Neural cell (in vitro differentiated cells): Measurements from ENCODE around the gene RFC3. TPM values are rescaled to one million over a fixed set of nuclear protein-coding genes. Genes with fewer than 3 reads are reported as not detected.

Source experiments
- H2AFZ ChIP-seq: fragments of 200-600, 300-800 bp; sonication (generic), shearing (Covaris generic); 2 replicates; pipeline ENCODE4 v1.6.0; 2014; ENCODE audit warnings: low read depth, mild to moderate bottlenecking, antibody characterized with exemption, low read length, moderate library complexity
- H3F3A ChIP-seq: fragments of 200-600 bp; shearing (Covaris generic); 2 replicates; pipeline ENCODE4 v1.6.1; 2016; ENCODE audit warnings: mild to moderate bottlenecking, moderate library complexity, mixed read lengths, antibody characterized with exemption, low read length; ENCODE audit not compliant: insufficient read depth, poor library complexity, severe bottlenecking
- H3K27ac ChIP-seq: fragments of 200-600, 300-800 bp; sonication (generic), shearing (Covaris generic); 2 replicates; pipeline ENCODE4 v1.5.1; 2014; ENCODE audit warnings: mild to moderate bottlenecking, low read length, moderate library complexity
- H3K27me3 ChIP-seq: fragments of 300-800, 200-600 bp; sonication (generic), shearing (Covaris generic); 2 replicates; pipeline ENCODE4 v1.6.0; 2014; ENCODE audit warnings: mild to moderate bottlenecking, low read depth, low read length, moderate library complexity; ENCODE audit not compliant: insufficient read depth
- H3K36me3 ChIP-seq: fragments of 300-800, 200-600 bp; sonication (generic), shearing (Covaris generic); 2 replicates; pipeline ENCODE4 v1.5.1; 2014; ENCODE audit warnings: mild to moderate bottlenecking, antibody characterized with exemption, low read length, moderate library complexity; ENCODE audit not compliant: insufficient read depth
- H3K4me2 ChIP-seq: fragments of 300-800, 200-600 bp; sonication (generic), shearing (Covaris generic); 2 replicates; pipeline ENCODE4 v1.6.0; 2014; ENCODE audit warnings: mild to moderate bottlenecking, low read length
- H3K4me3 ChIP-seq: fragments of 300-800, 200-600 bp; sonication (generic), shearing (Covaris generic); 2 replicates; pipeline ENCODE4 v1.5.1; 2014; ENCODE audit warnings: mild to moderate bottlenecking, low read length, moderate library complexity
- H3K79me2 ChIP-seq: fragments of 200-600 bp; shearing (Covaris generic); replicated peaks from 2 replicates; pipeline ENCODE4 v1.6.0; 2014; ENCODE audit warnings: mild to moderate bottlenecking, low read length, moderate library complexity; ENCODE audit not compliant: insufficient read depth
- H3K9ac ChIP-seq: fragments of 300-800, 200-600 bp; sonication (generic), shearing (Covaris generic); 2 replicates; pipeline ENCODE4 v1.6.1; 2016; ENCODE audit warnings: mild to moderate bottlenecking, low read length, mixed read lengths
- H3K9me2 ChIP-seq: fragments of 200-600 bp; shearing (Covaris generic); 2 replicates; pipeline ENCODE4 v1.6.1; 2016; ENCODE audit warnings: mild to moderate bottlenecking, low read length, mixed read lengths; ENCODE audit not compliant: insufficient read depth
- H3K9me3 ChIP-seq: fragments of 200-600, 300-800 bp; sonication (generic), shearing (Covaris generic); 2 replicates; pipeline ENCODE4 v1.6.1; 2016; ENCODE audit warnings: mild to moderate bottlenecking, mixed run types, low read length, moderate library complexity, mixed read lengths
- H4K20me1 ChIP-seq: fragments of 200-600 bp; shearing (Covaris generic); 2 replicates; pipeline ENCODE4 v1.6.1; 2016; ENCODE audit warnings: mild to moderate bottlenecking, mixed run types; ENCODE audit not compliant: insufficient read depth
- EP300 ChIP-seq: fragments of 450-650 bp; conservative IDR thresholded peaks from 2 replicates; pipeline ENCODE4 v1.6.1; 2014; ENCODE audit warnings: antibody characterized with exemption, mild to moderate bottlenecking, moderate library complexity; ENCODE audit not compliant: poor library complexity, severe bottlenecking
- EZH2 ChIP-seq: fragments of 200-600, 300-800 bp; shearing (Covaris generic), sonication (generic); IDR thresholded peaks from 2 replicates; pipeline ENCODE4 v1.6.1; 2014; ENCODE audit warnings: antibody characterized with exemption, low read length, borderline replicate concordance, mild to moderate bottlenecking; ENCODE audit not compliant: insufficient read depth, poor library complexity, severe bottlenecking
- MXI1 ChIP-seq: fragments of 450-650 bp; conservative IDR thresholded peaks from 2 replicates; pipeline ENCODE4 v1.6.1; 2014; ENCODE audit warnings: antibody characterized with exemption, mild to moderate bottlenecking; ENCODE audit not compliant: poor library complexity, severe bottlenecking
- POLR2AphosphoS5 ChIP-seq: IDR thresholded peaks from 2 replicates; pipeline ENCODE4 v1.6.1; 2012
- RAD21 ChIP-seq: fragments of 450-650 bp; conservative IDR thresholded peaks from 2 replicates; pipeline ENCODE4 v1.6.1; 2014; ENCODE audit warnings: antibody characterized with exemption, mild to moderate bottlenecking, moderate library complexity
- REST ChIP-seq: IDR thresholded peaks from 2 replicates; pipeline ENCODE4 v1.6.1; 2012; ENCODE audit warnings: borderline replicate concordance
- SMC3 ChIP-seq: fragments of 450-650 bp; conservative IDR thresholded peaks from 2 replicates; pipeline ENCODE4 v1.6.1; 2014; ENCODE audit warnings: antibody characterized with exemption, mild to moderate bottlenecking, moderate library complexity; ENCODE audit not compliant: poor library complexity
- TAF1 ChIP-seq: IDR thresholded peaks from 2 replicates; pipeline ENCODE4 v1.6.1; 2012; ENCODE audit warnings: low read depth
- polyA plus RNA-seq: library from polyadenylated mRNA; depleted of rRNA; stranded (reverse); fragments of >200 nt; gene quantifications from 2 replicates; pipeline ENCODE4 v1.2.3, GENCODE V29; 2014
- TF ChIP-seq, protein P1 (sequence below): fragments of 450-650 bp; IDR thresholded peaks from 2 replicates; pipeline ENCODE4 v1.5.1; 2014; ENCODE audit warnings: antibody characterized with exemption, mild to moderate bottlenecking, moderate library complexity; ENCODE audit not compliant: poor library complexity, severe bottlenecking

RFC3 gene
- polyA plus RNA-seq, 1 donor from 2014 or later: 13.8 TPM

GRCh38 chr13:33789739-33790138 is 28.2 kb upstream of the RFC3 start (continued):
- TF ChIP-seq EP300 (no peak), TAF1 (no peak), SMC3 (no peak), POLR2AphosphoS5 (no peak)

DNA sequence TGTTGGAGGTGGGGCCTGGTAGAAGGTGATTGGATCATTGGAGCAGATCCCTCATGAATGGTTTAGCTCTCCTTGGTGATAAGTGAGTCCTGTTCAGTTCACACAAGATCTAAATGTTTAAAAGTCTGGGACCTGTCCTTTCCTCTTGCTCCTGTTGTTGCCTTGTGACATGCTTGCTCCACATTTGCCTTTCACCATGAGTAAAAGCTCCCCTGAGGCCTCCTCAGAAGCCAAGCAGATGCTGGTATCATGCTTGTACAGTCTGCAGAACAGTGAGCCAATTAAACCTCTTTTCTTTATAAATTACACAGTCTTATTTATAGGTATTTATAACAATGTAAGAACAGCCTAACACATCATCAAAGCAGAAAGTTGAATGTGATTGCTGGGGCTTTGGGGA is 24.2 kb upstream of the RFC3 start:
- H3K9ac ChIP-seq: no peak overlapping the region
- no peak overlapping the region for H3K4me2 ChIP-seq
- H3K79me2 ChIP-seq: no peaks in the 10 kb centered on the region
- TF ChIP-seq RAD21: no peak
- TF ChIP-seq POLR2AphosphoS5: no peak
- TF ChIP-seq EZH2: no peak
- TF ChIP-seq REST: no peak
- no peak for TF ChIP-seq SMC3
- no peak for TF ChIP-seq MXI1
- TF ChIP-seq EP300: no peak
- TF ChIP-seq, protein P1, sequence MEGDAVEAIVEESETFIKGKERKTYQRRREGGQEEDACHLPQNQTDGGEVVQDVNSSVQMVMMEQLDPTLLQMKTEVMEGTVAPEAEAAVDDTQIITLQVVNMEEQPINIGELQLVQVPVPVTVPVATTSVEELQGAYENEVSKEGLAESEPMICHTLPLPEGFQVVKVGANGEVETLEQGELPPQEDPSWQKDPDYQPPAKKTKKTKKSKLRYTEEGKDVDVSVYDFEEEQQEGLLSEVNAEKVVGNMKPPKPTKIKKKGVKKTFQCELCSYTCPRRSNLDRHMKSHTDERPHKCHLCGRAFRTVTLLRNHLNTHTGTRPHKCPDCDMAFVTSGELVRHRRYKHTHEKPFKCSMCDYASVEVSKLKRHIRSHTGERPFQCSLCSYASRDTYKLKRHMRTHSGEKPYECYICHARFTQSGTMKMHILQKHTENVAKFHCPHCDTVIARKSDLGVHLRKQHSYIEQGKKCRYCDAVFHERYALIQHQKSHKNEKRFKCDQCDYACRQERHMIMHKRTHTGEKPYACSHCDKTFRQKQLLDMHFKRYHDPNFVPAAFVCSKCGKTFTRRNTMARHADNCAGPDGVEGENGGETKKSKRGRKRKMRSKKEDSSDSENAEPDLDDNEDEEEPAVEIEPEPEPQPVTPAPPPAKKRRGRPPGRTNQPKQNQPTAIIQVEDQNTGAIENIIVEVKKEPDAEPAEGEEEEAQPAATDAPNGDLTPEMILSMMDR: no peak
- TF ChIP-seq TAF1: no peak
- H3K9me2 ChIP-seq: no peaks in the 10 kb centered on the region
- H3K36me3 ChIP-seq: no peaks in the 10 kb centered on the region
- H3K27me3 ChIP-seq: no peaks in the 10 kb centered on the region
- no peak overlapping the region for H3K4me3 ChIP-seq
- H4K20me1 ChIP-seq: no peaks in the 10 kb centered on the region
- no peaks in the 10 kb centered on the region for H3K9me3 ChIP-seq
- no peaks in the 10 kb centered on the region for H3F3A ChIP-seq
- H3K27ac ChIP-seq: no peak overlapping the region
- no peak overlapping the region for H2AFZ ChIP-seq

GRCh38 chr13:33794576-33794975 is 23.4 kb upstream of the RFC3 start:
- Histone ChIP-seq H3K4me2 (no peak overlapping the region), H3K27me3 (no peaks in the 10 kb centered on the region), H3K9ac (no peak overlapping the region), H3K79me2 (no peaks in the 10 kb centered on the region), H3K9me3 (no peaks in the 10 kb centered on the region), H2AFZ (no peak overlapping the region), H3K4me3 (no peak overlapping the region), H3K27ac (no peak overlapping the region), H3F3A (no peaks in the 10 kb centered on the region), H3K36me3 (no peaks in the 10 kb centered on the region), H4K20me1 (no peaks in the 10 kb centered on the region), H3K9me2 (no peaks in the 10 kb centered on the region)
- TF ChIP-seq EZH2: no peak
- TF ChIP-seq, protein P1: no peak
- no peak for TF ChIP-seq RAD21
- TF ChIP-seq POLR2AphosphoS5: no peak
- no peak for TF ChIP-seq MXI1
- no peak for TF ChIP-seq SMC3
- no peak for TF ChIP-seq REST
- no peak for TF ChIP-seq EP300
- no peak for TF ChIP-seq TAF1
